ENCODE measurements around the gene PAX7. TPM values are rescaled to one million over a fixed set of nuclear protein-coding genes. Genes with fewer than 3 reads are reported as not detected.

PAX7 gene
- total and polyA plus RNA-seq, 9 of the 15 experiments (the other 6 are each of a cell fraction or from before 2014, with no cell fraction given), result not detected

DNA sequence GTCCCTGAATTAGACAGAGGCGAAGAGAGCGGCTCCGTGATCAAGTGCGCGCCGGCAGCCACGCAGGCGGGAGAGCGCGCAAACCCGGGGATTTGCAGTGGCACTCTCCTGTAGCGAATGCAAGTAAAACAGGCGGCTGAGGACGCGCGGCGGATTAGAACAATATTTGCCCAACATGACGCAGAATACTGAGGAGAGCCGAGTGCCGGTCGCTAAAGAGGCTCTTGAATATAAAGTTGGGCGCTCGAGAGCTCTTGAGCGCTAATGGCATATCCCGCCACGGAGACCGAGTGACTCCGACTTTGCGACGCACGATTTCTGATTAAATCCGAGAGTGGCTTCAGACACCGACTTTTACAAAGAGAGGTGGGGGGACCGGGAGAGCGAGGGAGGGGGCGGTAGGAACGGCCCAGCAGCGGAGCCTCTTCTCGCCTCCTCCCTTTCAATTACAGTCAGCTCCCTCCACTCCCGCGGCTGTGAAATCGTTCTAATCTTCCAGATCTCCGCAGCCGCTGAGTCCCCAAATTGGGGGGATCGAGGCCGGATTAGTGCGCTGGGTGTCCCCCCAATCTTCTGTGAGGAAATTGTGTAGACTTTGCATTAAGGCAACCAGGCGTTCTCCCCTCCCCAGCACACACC, 2.3 kb downstream of the PAX7 start:
- Histone ChIP-seq H3K36me3 (ENCODE audit: control insufficient read depth, insufficient read depth, low read length) (no peaks in the 10 kb centered on the region), H3K9me3 (replicated peaks; ENCODE audit: control insufficient read depth, insufficient read depth, low read depth, low read length) (no peaks in the 10 kb centered on the region), H3K9me1 (ENCODE audit: control insufficient read depth, insufficient read depth, low read length) (no peaks in the 10 kb centered on the region), H3K79me2 (ENCODE audit: control insufficient read depth, insufficient read depth, low read length) (no peaks in the 10 kb centered on the region), H3K27ac (ENCODE audit: extremely low read depth, low read depth, low read length) (no peak overlapping the region), H3K4me2 (ENCODE audit: insufficient read depth, low read length) (no peak overlapping the region), H3K27me3 (ENCODE audit: control insufficient read depth in 2 of 2, insufficient read depth in 2 of 2, low read length in 2 of 2) (peaks cover 66 to 82% of the 10 kb centered on the region in 2 experiments), H3K4me3 (no peak overlapping the region), H3K9ac (ENCODE audit: insufficient read depth in 1 of 2, low read depth in 2 of 2, low read length in 2 of 2) (no peak overlapping the region), H4K20me1 (replicated peaks; ENCODE audit: control insufficient read depth, insufficient read depth, low read length) (peaks cover 18% of the 10 kb centered on the region), H2AFZ (ENCODE audit: low read depth, low read length) (no peak overlapping the region), H3K4me1 (replicated peaks in 1 of 2; ENCODE audit: control insufficient read depth in 2 of 2, insufficient read depth in 2 of 2, low read length in 2 of 2) (peaks cover 0 to 4% of the 10 kb centered on the region in 2 experiments; a peak in 1 of 5 replicates)
- no peak for TF ChIP-seq GATAD2A (IDR thresholded peaks at IDR 0.05)
- intact Hi-C loops (cut with micrococcal nuclease), result no loop called here
- in situ Hi-C loops (cut with MboI), result no loop called here
- 46% methylated on average over 44 of the region's 48 CpGs for WGBS (ENCODE audit: insufficient coverage, low coverage, missing lambda C conversion rate)
- no TSS peak for BruUV-seq (replicated peaks)
- ChIA-PET CTCF (ENCODE audit: low intra/inter-chr PET ratio) (no interaction called here), POLR2A (interaction anchor here (0.6 to 1.1 kb wide), 2 partner anchors 22 to 366 kb away, joined by 3 to 4 read pairs; no protein-coding TSS in a partner anchor)
- ATAC-seq (no peak), FAIRE-seq (no peak), DNase-seq (ENCODE audit: extremely low read depth in 1 of 4, low spot score in 3 of 4) (no peak)

DNA sequence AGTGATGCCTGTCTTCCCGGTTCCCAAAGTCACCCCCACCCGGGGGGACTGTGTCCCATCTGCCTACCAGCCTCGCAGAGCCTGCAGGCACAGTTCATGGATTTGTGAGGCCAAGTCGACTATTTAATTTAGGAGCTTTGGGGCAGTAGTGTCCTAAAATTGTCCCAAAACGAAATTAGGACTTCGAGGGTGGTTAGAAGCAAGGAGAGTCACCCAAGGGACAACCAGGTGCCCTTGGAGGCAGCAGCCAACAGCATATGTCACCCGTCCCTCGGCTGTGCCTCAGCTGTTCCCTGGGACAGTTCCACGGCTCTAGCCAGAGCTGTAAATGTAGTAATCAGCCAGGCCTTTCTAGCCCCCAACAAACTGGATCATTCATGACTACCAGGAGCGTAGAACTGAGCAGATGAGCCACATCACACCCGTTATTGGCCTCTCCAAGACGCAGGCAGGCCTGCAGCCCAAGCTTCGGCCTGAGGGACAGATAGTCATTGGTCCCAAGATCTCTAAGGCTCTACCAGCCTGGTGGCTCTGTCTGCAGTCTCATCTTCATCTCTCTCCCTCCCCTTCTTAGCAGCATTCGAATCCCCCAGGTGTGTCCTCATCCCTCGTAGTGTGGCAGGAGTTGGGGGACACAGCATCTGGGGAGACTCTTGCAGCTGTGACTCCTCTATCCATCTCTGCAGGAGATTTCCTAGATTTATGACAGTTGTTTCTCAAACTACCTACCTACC, 2.9 kb downstream of the PAX7 start:
- peaks cover 73 to 86% of the 10 kb centered on the region in 2 experiments for H3K27me3 ChIP-seq (ENCODE audit: control insufficient read depth in 2 of 2, insufficient read depth in 2 of 2, low read length in 2 of 2)
- CTCF ChIA-PET (ENCODE audit: low intra/inter-chr PET ratio), result no interaction called here
- TF ChIP-seq RAD51 (IDR thresholded peaks at IDR 0.05; ENCODE audit: borderline replicate concordance, low read depth), result no peak
- TF ChIP-seq JUND (IDR thresholded peaks at IDR 0.05; ENCODE audit: borderline replicate concordance, low read depth, low read length), result no peak
- TF ChIP-seq JUND (tag; IDR thresholded peaks at IDR 0.05; ENCODE audit: borderline replicate concordance, low read depth, low read length), result no peak
- no peak for TF ChIP-seq MCM7 (IDR thresholded peaks at IDR 0.05)
- TF ChIP-seq, protein P1, sequence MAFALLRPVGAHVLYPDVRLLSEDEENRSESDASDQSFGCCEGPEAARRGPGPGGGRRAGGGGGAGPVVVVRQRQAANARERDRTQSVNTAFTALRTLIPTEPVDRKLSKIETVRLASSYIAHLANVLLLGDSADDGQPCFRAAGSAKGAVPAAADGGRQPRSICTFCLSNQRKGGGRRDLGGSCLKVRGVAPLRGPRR (CRISPR knock-in tag; IDR thresholded peaks at IDR 0.05), result no peak
- TF ChIP-seq HNRNPK (IDR thresholded peaks at IDR 0.05; ENCODE audit: low read depth, low read length, poor library complexity, severe bottlenecking), result no peak
- no peak for TF ChIP-seq TSC22D4 (tag; IDR thresholded peaks at IDR 0.05)
- TF ChIP-seq KAT7 (CRISPR knock-in tag; IDR thresholded peaks at IDR 0.05; ENCODE audit: borderline replicate concordance), result no peak
- TF ChIP-seq, protein P2, sequence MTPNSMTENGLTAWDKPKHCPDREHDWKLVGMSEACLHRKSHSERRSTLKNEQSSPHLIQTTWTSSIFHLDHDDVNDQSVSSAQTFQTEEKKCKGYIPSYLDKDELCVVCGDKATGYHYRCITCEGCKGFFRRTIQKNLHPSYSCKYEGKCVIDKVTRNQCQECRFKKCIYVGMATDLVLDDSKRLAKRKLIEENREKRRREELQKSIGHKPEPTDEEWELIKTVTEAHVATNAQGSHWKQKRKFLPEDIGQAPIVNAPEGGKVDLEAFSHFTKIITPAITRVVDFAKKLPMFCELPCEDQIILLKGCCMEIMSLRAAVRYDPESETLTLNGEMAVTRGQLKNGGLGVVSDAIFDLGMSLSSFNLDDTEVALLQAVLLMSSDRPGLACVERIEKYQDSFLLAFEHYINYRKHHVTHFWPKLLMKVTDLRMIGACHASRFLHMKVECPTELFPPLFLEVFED (CRISPR knock-in tag; conservative IDR thresholded peaks at IDR 0.05), result no peak
- no peak for TF ChIP-seq GTF2A2 (tag; IDR thresholded peaks at IDR 0.05)
- TF ChIP-seq ZNF431 (CRISPR knock-in tag; IDR thresholded peaks at IDR 0.05), result no peak
- TF ChIP-seq ZKSCAN3 (CRISPR knock-in tag; IDR thresholded peaks at IDR 0.05), result no peak

More for the DNA sequence above, 2.9 kb downstream of the PAX7 start:
- no peak for DNase-seq (ENCODE audit: extremely low read depth in 1 of 4, low spot score in 3 of 4)
- H3K27ac ChIP-seq (ENCODE audit: extremely low read depth, low read depth, low read length), result no peak overlapping the region
- H3K4me2 ChIP-seq (ENCODE audit: insufficient read depth, low read length), result no peak overlapping the region
- no peaks in the 10 kb centered on the region for H3K9me3 ChIP-seq (replicated peaks; ENCODE audit: control insufficient read depth, insufficient read depth, low read depth, low read length)
- H3K9ac ChIP-seq (ENCODE audit: insufficient read depth in 1 of 2, low read depth in 2 of 2, low read length in 2 of 2), result no peak overlapping the region
- BruUV-seq (replicated peaks), result no TSS peak
- peaks cover 25% of the 10 kb centered on the region for H4K20me1 ChIP-seq (replicated peaks; ENCODE audit: control insufficient read depth, insufficient read depth, low read length)
- no peak overlapping the region for H3K4me3 ChIP-seq
- no peak overlapping the region for H2AFZ ChIP-seq (ENCODE audit: low read depth, low read length)
- no peaks in the 10 kb centered on the region for H3K36me3 ChIP-seq (ENCODE audit: control insufficient read depth, insufficient read depth, low read length)
- FAIRE-seq, result no peak
- intact Hi-C loops (cut with micrococcal nuclease), result no loop called here
- under 1% methylated on average over 15 of the region's 15 CpGs for WGBS (ENCODE audit: insufficient coverage, low coverage, missing lambda C conversion rate)
- POLR2A ChIA-PET, result interaction anchor here (0.6 kb wide), 1 partner anchor 366 kb away, joined by 4 read pairs; no protein-coding TSS in a partner anchor
- no peak for ATAC-seq
- H3K9me1 ChIP-seq (ENCODE audit: control insufficient read depth, insufficient read depth, low read length), result no peaks in the 10 kb centered on the region
- in situ Hi-C loops (cut with MboI), result no loop called here
- H3K4me1 ChIP-seq (replicated peaks in 1 of 2; ENCODE audit: control insufficient read depth in 2 of 2, insufficient read depth in 2 of 2, low read length in 2 of 2), result peaks cover 0 to 4% of the 10 kb centered on the region in 2 experiments; a peak in 1 of 5 replicates
- no peaks in the 10 kb centered on the region for H3K79me2 ChIP-seq (ENCODE audit: control insufficient read depth, insufficient read depth, low read length)
